Measurements from ENCODE around the gene TNRC6C.

TNRC6C gene

GRCh38 chr17:77944390-77945222, 13.9 kb upstream of the TNRC6C start:
- Mint-ChIP-seq H3K4me1 (ENCODE audit: low read depth) (no peaks in the 10 kb centered on the region), H3K4me3 (no peak overlapping the region), H3K9me3 (ENCODE audit: low read depth) (peaks cover 5% of the 10 kb centered on the region), H3K27ac (no peak overlapping the region), H3K27me3 (peaks cover 1% of the 10 kb centered on the region), H3K36me3 (peaks cover 2% of the 10 kb centered on the region)

- peaks cover 5% of the 10 kb centered on the region for H3K9me3 Mint-ChIP-seq (ENCODE audit: low read depth)
- no peak overlapping the region for H3K27ac Mint-ChIP-seq
- H3K4me3 Mint-ChIP-seq = no peak overlapping the region
- no peaks in the 10 kb centered on the region for H3K4me1 Mint-ChIP-seq (ENCODE audit: low read depth)
- peaks cover 3% of the 10 kb centered on the region for H3K27me3 Mint-ChIP-seq
- H3K36me3 Mint-ChIP-seq = peaks cover 2% of the 10 kb centered on the region
These were observed 11.4 kb upstream of the TNRC6C start for GRCh38 chr17:77946900-77947645.

GRCh38 chr17:77948690-77949114, 9.8 kb upstream of the TNRC6C start:
- Mint-ChIP-seq H3K4me3 (no peak overlapping the region), H3K4me1 (ENCODE audit: low read depth) (peaks cover 3% of the 10 kb centered on the region), H3K36me3 (peaks cover 2% of the 10 kb centered on the region), H3K9me3 (ENCODE audit: low read depth) (peaks cover 5% of the 10 kb centered on the region), H3K27me3 (peaks cover 3% of the 10 kb centered on the region), H3K27ac (no peak overlapping the region)

- Mint-ChIP-seq H3K4me1 (ENCODE audit: low read depth) (peaks cover 3% of the 10 kb centered on the region), H3K27me3 (peaks cover 3% of the 10 kb centered on the region), H3K36me3 (peaks cover 2% of the 10 kb centered on the region), H3K4me3 (no peak overlapping the region), H3K27ac (no peak overlapping the region), H3K9me3 (ENCODE audit: low read depth) (peaks cover 5% of the 10 kb centered on the region)
These were observed 7.4 kb upstream of the TNRC6C start for GRCh38 chr17:77951123-77951522.

- Mint-ChIP-seq H3K27ac (no peak overlapping the region), H3K4me1 (ENCODE audit: low read depth) (peaks cover 11% of the 10 kb centered on the region), H3K4me3 (no peak overlapping the region), H3K9me3 (ENCODE audit: low read depth) (peaks cover 5% of the 10 kb centered on the region), H3K36me3 (peaks cover 2% of the 10 kb centered on the region), H3K27me3 (peaks cover 4% of the 10 kb centered on the region)
These were observed 6.1 kb upstream of the TNRC6C start for GRCh38 chr17:77952368-77952767.

- Mint-ChIP-seq H3K4me1 (ENCODE audit: low read depth) (peaks cover 36% of the 10 kb centered on the region), H3K27ac (peak overlapping the region; percentile 88), H3K36me3 (no peaks in the 10 kb centered on the region), H3K4me3 (peak overlapping the region; percentile 88), H3K27me3 (peaks cover 1% of the 10 kb centered on the region), H3K9me3 (ENCODE audit: low read depth) (no peaks in the 10 kb centered on the region)
These were observed 1.2 kb upstream of the TNRC6C start for GRCh38 chr17:77957235-77957856.

GRCh38 chr17:77958716-77959125, 218 bp downstream of the TNRC6C start:
- H3K4me1 Mint-ChIP-seq (ENCODE audit: low read depth) = peaks cover 46% of the 10 kb centered on the region
- H3K9me3 Mint-ChIP-seq (ENCODE audit: low read depth) = no peaks in the 10 kb centered on the region
- no peak overlapping the region for H3K27ac Mint-ChIP-seq
- peaks cover 1% of the 10 kb centered on the region for H3K27me3 Mint-ChIP-seq
- no peaks in the 10 kb centered on the region for H3K36me3 Mint-ChIP-seq
- H3K4me3 Mint-ChIP-seq = peak overlapping the region; percentile 81

GRCh38 chr17:77959126-77959925, 823 bp downstream of the TNRC6C start:
- peaks cover 52% of the 10 kb centered on the region for H3K4me1 Mint-ChIP-seq (ENCODE audit: low read depth)
- H3K27me3 Mint-ChIP-seq = peaks cover 1% of the 10 kb centered on the region
- H3K36me3 Mint-ChIP-seq = no peaks in the 10 kb centered on the region
- peak overlapping the region; percentile 87 for H3K4me3 Mint-ChIP-seq
- H3K9me3 Mint-ChIP-seq (ENCODE audit: low read depth) = no peaks in the 10 kb centered on the region
- peak overlapping the region; percentile 82 for H3K27ac Mint-ChIP-seq

- peak overlapping the region; percentile 87 for H3K4me3 Mint-ChIP-seq
- peaks cover 58% of the 10 kb centered on the region for H3K4me1 Mint-ChIP-seq (ENCODE audit: low read depth)
- peak overlapping the region; percentile 82 for H3K27ac Mint-ChIP-seq
These were observed 1.5 kb downstream of the TNRC6C start for GRCh38 chr17:77959926-77960521.

GRCh38 chr17:77961741-77962140, 3.2 kb downstream of the TNRC6C start:
- peak overlapping the region; percentile 52 for H3K27ac Mint-ChIP-seq
- no peaks in the 10 kb centered on the region for H3K36me3 Mint-ChIP-seq
- H3K9me3 Mint-ChIP-seq (ENCODE audit: low read depth) = no peaks in the 10 kb centered on the region
- peaks cover 73% of the 10 kb centered on the region for H3K4me1 Mint-ChIP-seq (ENCODE audit: low read depth)
- H3K27me3 Mint-ChIP-seq = peaks cover under 1% of the 10 kb centered on the region
- H3K4me3 Mint-ChIP-seq = peak overlapping the region; percentile 68

More at GRCh38 chr17:77959926-77960521, 1.5 kb downstream of the TNRC6C start:
- Mint-ChIP-seq H3K27me3 (peaks cover 1% of the 10 kb centered on the region), H3K36me3 (no peaks in the 10 kb centered on the region), H3K9me3 (ENCODE audit: low read depth) (no peaks in the 10 kb centered on the region)

GRCh38 chr17:77962348-77962747, 3.8 kb downstream of the TNRC6C start:
- Mint-ChIP-seq H3K27ac (peak overlapping the region; percentile 75), H3K27me3 (no peaks in the 10 kb centered on the region), H3K36me3 (no peaks in the 10 kb centered on the region), H3K4me1 (ENCODE audit: low read depth) (peaks cover 72% of the 10 kb centered on the region), H3K4me3 (peak overlapping the region; percentile 68), H3K9me3 (ENCODE audit: low read depth) (no peaks in the 10 kb centered on the region)

GRCh38 chr17:77963441-77963840, 4.9 kb downstream of the TNRC6C start:
- Mint-ChIP-seq H3K36me3 (no peaks in the 10 kb centered on the region), H3K4me3 (peak overlapping the region; percentile 72), H3K27me3 (no peaks in the 10 kb centered on the region), H3K9me3 (ENCODE audit: low read depth) (no peaks in the 10 kb centered on the region), H3K27ac (peak overlapping the region; percentile 64), H3K4me1 (ENCODE audit: low read depth) (peaks cover 74% of the 10 kb centered on the region)

GRCh38 chr17:77965352-77965751, 6.8 kb downstream of the TNRC6C start:
- H3K4me1 Mint-ChIP-seq (ENCODE audit: low read depth) = peaks cover 84% of the 10 kb centered on the region
- no peak overlapping the region for H3K27ac Mint-ChIP-seq
- peak overlapping the region; percentile 6 for H3K4me3 Mint-ChIP-seq
- H3K27me3 Mint-ChIP-seq = no peaks in the 10 kb centered on the region
- no peaks in the 10 kb centered on the region for H3K9me3 Mint-ChIP-seq (ENCODE audit: low read depth)
- H3K36me3 Mint-ChIP-seq = no peaks in the 10 kb centered on the region

- Mint-ChIP-seq H3K9me3 (ENCODE audit: low read depth) (no peaks in the 10 kb centered on the region), H3K4me1 (ENCODE audit: low read depth) (peaks cover 85% of the 10 kb centered on the region), H3K27me3 (no peaks in the 10 kb centered on the region), H3K36me3 (no peaks in the 10 kb centered on the region), H3K4me3 (no peak overlapping the region), H3K27ac (peak overlapping the region; percentile 51)
These were observed 8.0 kb downstream of the TNRC6C start for GRCh38 chr17:77966476-77966875.
